ENCODE measurements around the gene ABCC12. TPM values are rescaled to one million over a fixed set of nuclear protein-coding genes. Genes with fewer than 3 reads are reported as not detected.
"Not testable (repeated sequence)": the region's sequence is repeated elsewhere in the genome, so short reads cannot be mapped to it uniquely, and the experiment has no call there.

ABCC12 gene
- total RNA-seq: not detected

- Mint-ChIP-seq H3K36me3 (ENCODE audit: insufficient read depth) (no peaks in the 10 kb centered on the region), H3K9me3 (no peaks in the 10 kb centered on the region), H3K27me3 (ENCODE audit: low read depth) (peaks cover 7% of the 10 kb centered on the region), H3K4me1 (ENCODE audit: low read depth) (peaks cover 21% of the 10 kb centered on the region), H3K4me3 (no peak within 1 kb of the TSS)
- no peak for DNase-seq
- no peak for ATAC-seq
Observed at GRCh38 chr16:48155926-48156789, at the start of gene ABCC12. Gene ABCC12, minus strand, starts transcription at chr16:48155993. Its CDS starts 9,569 bp downstream, at chr16:48146424.

- ATAC-seq: no peak
- Mint-ChIP-seq H3K4me3 (no peak overlapping the region), H3K27me3 (ENCODE audit: low read depth) (peaks cover 12% of the 10 kb centered on the region), H3K9me3 (no peaks in the 10 kb centered on the region), H3K36me3 (ENCODE audit: insufficient read depth) (no peaks in the 10 kb centered on the region), H3K4me1 (ENCODE audit: low read depth) (no peaks in the 10 kb centered on the region)
- DNase-seq: no peak
Observed at GRCh38 chr16:48204825-48205151, 49.0 kb upstream of the ABCC12 start.

GRCh38 chr16:48203974-48204824 lies 48.4 kb upstream of the ABCC12 start:
- no peaks in the 10 kb centered on the region for H3K36me3 Mint-ChIP-seq (ENCODE audit: insufficient read depth)
- ATAC-seq (no peak), DNase-seq (no peak)
- no peak overlapping the region for H3K4me3 Mint-ChIP-seq
- H3K9me3 Mint-ChIP-seq: no peaks in the 10 kb centered on the region
- no peaks in the 10 kb centered on the region for H3K4me1 Mint-ChIP-seq (ENCODE audit: low read depth)
- H3K27me3 Mint-ChIP-seq (ENCODE audit: low read depth): peaks cover 12% of the 10 kb centered on the region

- DNase-seq: no peak
- no peak for ATAC-seq
- Mint-ChIP-seq H3K4me3 (no peak overlapping the region), H3K36me3 (ENCODE audit: insufficient read depth) (no peaks in the 10 kb centered on the region), H3K9me3 (no peaks in the 10 kb centered on the region), H3K27me3 (ENCODE audit: low read depth) (peaks cover 12% of the 10 kb centered on the region), H3K4me1 (ENCODE audit: low read depth) (no peaks in the 10 kb centered on the region)
Observed at GRCh38 chr16:48201515-48202201, 45.9 kb upstream of the ABCC12 start.

- DNase-seq (no peak), ATAC-seq (no peak)
- Mint-ChIP-seq H3K4me1 (ENCODE audit: low read depth) (no peaks in the 10 kb centered on the region), H3K36me3 (ENCODE audit: insufficient read depth) (no peaks in the 10 kb centered on the region), H3K4me3 (no peak overlapping the region), H3K9me3 (no peaks in the 10 kb centered on the region), H3K27me3 (ENCODE audit: low read depth) (peaks cover 8% of the 10 kb centered on the region)
Observed at GRCh38 chr16:48197294-48197693, 41.5 kb upstream of the ABCC12 start.

DNA sequence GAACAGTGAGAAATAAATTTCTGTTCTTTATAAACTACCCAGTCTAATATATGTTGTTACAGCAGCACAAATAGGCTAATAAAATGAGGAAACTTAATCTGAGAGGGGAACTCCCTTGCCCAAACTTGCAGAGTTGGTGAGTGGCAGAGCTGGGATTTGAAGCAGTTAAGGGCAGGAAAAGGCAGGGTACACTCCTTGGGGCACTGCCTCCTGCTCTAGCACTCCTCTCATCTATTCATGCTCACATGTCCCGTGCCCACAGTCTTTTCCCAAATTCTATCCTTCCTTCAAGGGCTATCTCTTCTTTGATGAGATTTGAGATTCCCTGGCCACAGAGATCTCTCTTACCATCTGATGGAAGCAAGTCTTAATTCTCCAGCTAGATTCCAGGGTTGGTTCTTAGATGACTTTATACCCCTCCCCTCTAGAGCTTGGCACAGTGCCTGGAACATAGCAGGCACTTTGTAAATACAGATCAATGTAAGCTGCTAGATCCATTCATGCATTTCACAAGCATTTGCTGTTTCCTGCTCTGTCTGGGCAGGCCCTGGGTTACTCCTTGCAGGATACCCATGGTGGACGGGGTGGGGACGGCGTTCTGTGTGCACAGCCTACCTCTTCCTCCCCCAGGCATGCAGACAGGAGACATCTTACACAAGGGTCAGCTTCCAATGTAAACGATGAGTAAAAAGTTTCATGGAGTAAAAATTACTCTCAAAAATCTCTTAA lies 39.2 kb upstream of the ABCC12 start:
- no peaks in the 10 kb centered on the region for H3K4me1 Mint-ChIP-seq (ENCODE audit: low read depth)
- H3K27me3 Mint-ChIP-seq (ENCODE audit: low read depth): peaks cover 7% of the 10 kb centered on the region
- DNase-seq (no peak), ATAC-seq (no peak)
- H3K36me3 Mint-ChIP-seq (ENCODE audit: insufficient read depth): no peaks in the 10 kb centered on the region
- H3K4me3 Mint-ChIP-seq: no peak overlapping the region
- H3K9me3 Mint-ChIP-seq: no peaks in the 10 kb centered on the region

DNA sequence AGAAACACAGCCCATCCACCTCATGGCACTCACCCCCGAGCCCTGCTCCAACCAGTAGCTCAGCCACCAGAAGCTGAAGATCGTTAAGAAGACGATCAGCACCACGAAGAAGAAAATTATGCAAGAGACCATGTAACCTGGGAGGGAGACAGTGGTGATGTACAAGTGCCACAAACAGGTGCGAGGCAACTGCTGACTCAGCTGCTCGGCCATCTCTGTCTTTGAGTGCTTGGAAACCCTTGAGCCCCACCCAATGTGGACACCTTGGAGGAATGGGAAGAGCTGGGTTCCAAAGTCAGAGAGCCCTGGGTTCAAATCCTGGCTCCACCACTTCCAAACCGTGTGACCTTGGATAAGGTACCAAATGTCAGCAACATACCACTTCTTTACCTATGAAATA lies 38.1 kb upstream of the ABCC12 start:
- ATAC-seq (no peak), DNase-seq (no peak)
- Mint-ChIP-seq H3K4me3 (no peak overlapping the region), H3K9me3 (no peaks in the 10 kb centered on the region), H3K36me3 (ENCODE audit: insufficient read depth) (no peaks in the 10 kb centered on the region), H3K4me1 (ENCODE audit: low read depth) (no peaks in the 10 kb centered on the region), H3K27me3 (ENCODE audit: low read depth) (peaks cover 7% of the 10 kb centered on the region)

GRCh38 chr16:48188449-48189102 lies 32.8 kb upstream of the ABCC12 start:
- H3K4me1 Mint-ChIP-seq (ENCODE audit: low read depth): no peaks in the 10 kb centered on the region
- ATAC-seq (no peak), DNase-seq (no peak)
- H3K4me3 Mint-ChIP-seq: no peak overlapping the region
- H3K27me3 Mint-ChIP-seq (ENCODE audit: low read depth): no peaks in the 10 kb centered on the region
- no peaks in the 10 kb centered on the region for H3K9me3 Mint-ChIP-seq
- no peaks in the 10 kb centered on the region for H3K36me3 Mint-ChIP-seq (ENCODE audit: insufficient read depth)

- no peak for DNase-seq
- Mint-ChIP-seq H3K36me3 (ENCODE audit: insufficient read depth) (no peaks in the 10 kb centered on the region), H3K4me3 (no peak overlapping the region)
Observed at GRCh38 chr16:48187779-48188178, 32.0 kb upstream of the ABCC12 start.

GRCh38 chr16:48184681-48185080 lies 28.9 kb upstream of the ABCC12 start:
- Mint-ChIP-seq H3K9me3 (no peaks in the 10 kb centered on the region), H3K4me1 (ENCODE audit: low read depth) (no peaks in the 10 kb centered on the region), H3K4me3 (no peak overlapping the region), H3K27me3 (ENCODE audit: low read depth) (no peaks in the 10 kb centered on the region), H3K36me3 (ENCODE audit: insufficient read depth) (no peaks in the 10 kb centered on the region)
- DNase-seq (no peak), ATAC-seq (no peak)

More at GRCh38 chr16:48187779-48188178, 32.0 kb upstream of the ABCC12 start:
- Mint-ChIP-seq H3K27me3 (ENCODE audit: low read depth) (no peaks in the 10 kb centered on the region), H3K9me3 (no peaks in the 10 kb centered on the region), H3K4me1 (ENCODE audit: low read depth) (no peaks in the 10 kb centered on the region)
- no peak for ATAC-seq

DNA sequence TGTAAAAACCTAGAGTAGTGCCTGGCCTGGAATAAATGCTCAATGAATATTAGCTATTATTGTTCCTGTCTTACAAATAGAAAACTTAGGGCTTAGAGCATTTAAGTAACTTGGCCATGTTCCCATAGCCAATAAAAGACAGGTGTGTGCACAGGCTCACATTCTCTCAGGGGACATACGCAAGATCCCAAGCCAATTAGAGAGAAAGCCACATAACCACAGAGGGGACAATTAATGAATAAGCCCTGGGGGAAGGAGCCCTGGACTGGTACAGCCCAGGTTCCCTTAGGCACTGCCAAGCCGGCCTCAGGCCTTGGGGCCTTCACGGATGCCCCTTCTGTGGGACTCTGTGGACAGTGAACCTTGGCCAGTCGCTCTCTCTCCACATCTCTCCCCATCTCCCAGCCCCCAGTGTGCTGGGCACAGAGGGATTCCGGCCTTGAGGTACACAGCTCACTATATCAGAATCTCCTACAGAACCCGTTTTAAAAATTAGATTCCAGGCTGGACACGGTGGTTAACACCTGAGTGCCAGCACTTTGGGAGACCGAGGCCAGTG lies 27.3 kb upstream of the ABCC12 start:
- Mint-ChIP-seq H3K4me3 (no peak overlapping the region), H3K9me3 (no peaks in the 10 kb centered on the region), H3K27me3 (ENCODE audit: low read depth) (peaks cover 2% of the 10 kb centered on the region)

DNA sequence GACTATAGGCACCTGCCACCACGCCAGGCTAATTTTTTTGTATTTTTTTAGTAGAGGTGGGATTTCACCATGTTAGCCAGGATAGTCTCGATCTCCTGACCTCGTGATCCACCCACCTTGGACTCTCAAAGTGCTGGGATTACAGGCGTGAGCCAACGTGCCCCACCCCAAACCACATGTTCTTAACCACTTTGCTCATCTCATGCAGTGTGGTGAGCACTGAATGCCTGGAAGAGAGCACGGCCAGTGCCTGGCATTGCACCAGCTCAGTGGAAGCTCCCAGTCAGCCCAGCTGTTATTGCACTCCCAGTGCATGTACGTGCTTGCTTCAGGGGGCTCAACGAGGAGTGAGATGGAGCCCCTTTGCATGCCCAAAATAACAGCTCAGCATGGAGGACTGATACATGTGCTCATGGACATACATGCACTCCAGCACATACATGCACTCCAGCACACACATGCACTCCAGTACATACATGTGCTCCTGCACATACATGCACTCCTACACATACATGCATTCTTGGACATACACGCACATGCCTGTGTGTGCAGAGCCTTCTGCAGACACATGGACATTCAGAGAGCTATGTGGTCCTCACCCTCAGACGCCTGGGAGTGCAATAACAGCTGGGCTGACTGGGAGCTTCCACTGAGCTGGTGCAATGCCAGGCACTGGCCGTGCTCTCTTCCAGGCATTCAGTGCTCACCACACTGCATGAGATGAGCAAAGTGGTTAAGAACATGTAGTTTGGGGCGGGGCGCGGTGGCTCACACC lies 26.1 kb upstream of the ABCC12 start:
- DNase-seq; H3K4me3 Mint-ChIP-seq; ATAC-seq; H3K4me1 Mint-ChIP-seq (ENCODE audit: low read depth); H3K27me3 Mint-ChIP-seq (ENCODE audit: low read depth); H3K36me3 Mint-ChIP-seq (ENCODE audit: insufficient read depth); H3K9me3 Mint-ChIP-seq: not testable (repeated sequence)

More for the DNA sequence above, 27.3 kb upstream of the ABCC12 start:
- no peak for ATAC-seq
- no peaks in the 10 kb centered on the region for H3K36me3 Mint-ChIP-seq (ENCODE audit: insufficient read depth)
- DNase-seq: no peak
- no peaks in the 10 kb centered on the region for H3K4me1 Mint-ChIP-seq (ENCODE audit: low read depth)

All from activated T-cell treated with anti-CD3 and anti-CD28 coated beads, Interleukin-2, amount 50 U/mL, for 4 hours (primary cell).